NCI-H2227 (cell line): ENCODE measurements around the gene ARF1.
A peak's percentile ranks its signal among the peaks of the same experiment; 100 is the strongest.

Experiments used
- DNase-seq: peaks from one replicate; lab custom pipeline; 2025; ENCODE audit not compliant: unreplicated experiment; lab: John Stamatoyannopoulos, UW

Gene ARF1

GRCh38 chr1:228070173-228070572 lies 12.3 kb upstream of the ARF1 start:
- DNase-seq: no peak

- DNase-seq: no peak
Measured at GRCh38 chr1:228070851-228071250, 11.7 kb upstream of the ARF1 start.

- no peak for DNase-seq
Measured at GRCh38 chr1:228071839-228072657, 10.5 kb upstream of the ARF1 start.

GRCh38 chr1:228072658-228073043 lies 9.9 kb upstream of the ARF1 start:
- DNase-seq: no peak

- DNase-seq: no peak
Measured at GRCh38 chr1:228073061-228073856, 9.2 kb upstream of the ARF1 start.

- no peak for DNase-seq
Measured at GRCh38 chr1:228073857-228074545, 8.5 kb upstream of the ARF1 start.

GRCh38 chr1:228074954-228075730 lies 7.4 kb upstream of the ARF1 start:
- no peak for DNase-seq

- DNase-seq: no peak
Measured at GRCh38 chr1:228075801-228076271, 6.7 kb upstream of the ARF1 start.

GRCh38 chr1:228076796-228077430 lies 5.6 kb upstream of the ARF1 start:
- DNase-seq: no peak

GRCh38 chr1:228077565-228078330 lies 4.8 kb upstream of the ARF1 start:
- DNase-seq: no peak

GRCh38 chr1:228079013-228079412 lies 3.5 kb upstream of the ARF1 start:
- no peak for DNase-seq

- no peak for DNase-seq
Measured at GRCh38 chr1:228079601-228080263, 2.8 kb upstream of the ARF1 start.

- DNase-seq: no peak
Measured at GRCh38 chr1:228081144-228081543, 1.4 kb upstream of the ARF1 start.

GRCh38 chr1:228081578-228082213 lies 812 bp upstream of the ARF1 start:
- peak; percentile 32 for DNase-seq

GRCh38 chr1:228082918-228083870 lies 686 bp downstream of the ARF1 start:
- DNase-seq: peak; percentile 54

- DNase-seq: peak; percentile 47
Measured at GRCh38 chr1:228083871-228084278, 1.4 kb downstream of the ARF1 start.

- no peak for DNase-seq
Measured at GRCh38 chr1:228084325-228084724, 1.8 kb downstream of the ARF1 start.
